Measurements from ENCODE around the gene NAT10. TPM values are rescaled to one million over a fixed set of nuclear protein-coding genes. Genes with fewer than 3 reads are reported as not detected.

Gene NAT10
- total RNA-seq, 1 experiment from 2014 or later: 103 TPM

DNA sequence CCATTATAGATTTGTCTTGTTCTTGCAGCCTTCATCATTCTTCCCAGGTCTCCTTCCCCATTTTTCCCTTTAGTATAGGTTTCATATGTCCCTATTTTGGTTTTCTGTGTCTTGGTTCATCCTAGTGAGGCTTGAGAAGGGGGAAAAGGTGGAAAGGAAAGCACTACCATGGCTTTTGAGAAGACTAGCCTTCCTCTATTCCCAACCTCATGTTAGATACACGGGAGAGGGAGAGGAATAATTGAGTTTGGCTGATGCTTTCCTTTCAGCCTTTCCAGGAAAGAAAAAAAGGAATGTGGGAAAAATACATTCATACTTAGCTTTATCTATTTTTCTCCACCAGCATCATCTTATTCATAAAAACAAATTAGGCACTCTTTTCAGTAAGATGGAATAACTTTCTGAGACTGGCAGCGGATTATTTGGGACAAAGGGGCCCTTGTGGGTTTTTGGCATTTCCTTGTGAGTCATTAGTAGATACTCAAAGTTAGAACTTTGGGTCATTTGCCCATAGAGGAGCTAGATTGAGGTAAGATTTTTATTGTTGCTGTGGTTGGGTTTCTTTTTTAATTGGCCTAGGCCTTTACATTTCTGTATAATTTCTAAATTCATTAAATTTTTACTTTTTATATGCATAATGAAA lies 30.1 kb upstream of the NAT10 start:
- Histone ChIP-seq H3K4ac (ENCODE audit: low read depth, low read length) (no peak overlapping the region), H3K14ac (ENCODE audit: insufficient read depth, low read length) (no peak overlapping the region), H3K79me1 (ENCODE audit: insufficient read depth, low read depth, low read length, poor library complexity, severe bottlenecking) (peaks cover 4% of the 10 kb centered on the region), H4K91ac (ENCODE audit: insufficient read length, low read depth, low read length) (no peak overlapping the region), H4K8ac (replicated peaks; ENCODE audit: insufficient read length, low read depth, low read length) (no peak overlapping the region), H3K79me2 (ENCODE audit: insufficient read depth, low read length) (peaks cover 5% of the 10 kb centered on the region; the same call in 1 of the 2 replicates), H2AFZ (ENCODE audit: low read length) (no peak overlapping the region), H3K4me2 (ENCODE audit: insufficient read depth, insufficient read length, low read length) (no peak overlapping the region), H3T11ph (ENCODE audit: low read length) (no peak overlapping the region), H3K18ac (ENCODE audit: insufficient read length, low read depth, low read length) (no peak overlapping the region), H3K4me1 (ENCODE audit: insufficient read depth, low read length) (no peaks in the 10 kb centered on the region), H3K23ac (ENCODE audit: insufficient read length, low read depth, low read length) (no peak overlapping the region), H2AK5ac (ENCODE audit: insufficient read length, low read length) (no peak overlapping the region), H3K56ac (ENCODE audit: insufficient read length, low read depth, low read length) (no peak overlapping the region), H2BK12ac (ENCODE audit: insufficient read length, low read depth, low read length) (no peak overlapping the region), H3K27ac (ENCODE audit: insufficient read length, low read depth, low read length) (no peak overlapping the region), H2BK20ac (ENCODE audit: low read depth, low read length, poor library complexity, severe bottlenecking) (no peak overlapping the region), H2BK15ac (ENCODE audit: low read depth, low read length) (no peak overlapping the region), H4K5ac (ENCODE audit: insufficient read length, low read depth, low read length) (no peak overlapping the region), H3K9me3 (ENCODE audit: control insufficient read depth, low read depth, low read length) (no peaks in the 10 kb centered on the region), H3K23me2 (ENCODE audit: insufficient read length, low read depth, low read length, poor library complexity, severe bottlenecking) (no peaks in the 10 kb centered on the region), H4K20me1 (ENCODE audit: control insufficient read depth, insufficient read depth, insufficient read length) (peaks cover under 1% of the 10 kb centered on the region), H3K9ac (ENCODE audit: extremely low read depth, insufficient read length, low read length) (no peak overlapping the region), H2BK5ac (ENCODE audit: insufficient read length, low read length) (no peak overlapping the region), H3K27me3 (ENCODE audit: insufficient read depth, low read length) (no peaks in the 10 kb centered on the region), H2BK120ac (ENCODE audit: low read depth, low read length, poor library complexity, severe bottlenecking) (no peak overlapping the region)
- no peak for DNase-seq
- TF ChIP-seq, protein P1, sequence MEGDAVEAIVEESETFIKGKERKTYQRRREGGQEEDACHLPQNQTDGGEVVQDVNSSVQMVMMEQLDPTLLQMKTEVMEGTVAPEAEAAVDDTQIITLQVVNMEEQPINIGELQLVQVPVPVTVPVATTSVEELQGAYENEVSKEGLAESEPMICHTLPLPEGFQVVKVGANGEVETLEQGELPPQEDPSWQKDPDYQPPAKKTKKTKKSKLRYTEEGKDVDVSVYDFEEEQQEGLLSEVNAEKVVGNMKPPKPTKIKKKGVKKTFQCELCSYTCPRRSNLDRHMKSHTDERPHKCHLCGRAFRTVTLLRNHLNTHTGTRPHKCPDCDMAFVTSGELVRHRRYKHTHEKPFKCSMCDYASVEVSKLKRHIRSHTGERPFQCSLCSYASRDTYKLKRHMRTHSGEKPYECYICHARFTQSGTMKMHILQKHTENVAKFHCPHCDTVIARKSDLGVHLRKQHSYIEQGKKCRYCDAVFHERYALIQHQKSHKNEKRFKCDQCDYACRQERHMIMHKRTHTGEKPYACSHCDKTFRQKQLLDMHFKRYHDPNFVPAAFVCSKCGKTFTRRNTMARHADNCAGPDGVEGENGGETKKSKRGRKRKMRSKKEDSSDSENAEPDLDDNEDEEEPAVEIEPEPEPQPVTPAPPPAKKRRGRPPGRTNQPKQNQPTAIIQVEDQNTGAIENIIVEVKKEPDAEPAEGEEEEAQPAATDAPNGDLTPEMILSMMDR (conservative IDR thresholded peaks at IDR 0.05): no peak
- Mint-ChIP-seq H3K36me3 (ENCODE audit: insufficient read depth in 1 of 3, low read depth in 3 of 3) (peaks cover 53 to 84% (median 80%) of the 10 kb centered on the region in 3 experiments; a peak in 6 of 7 replicates), H3K9me3 (no peaks in the 10 kb centered on the region), H3K4me1 (no peaks in the 10 kb centered on the region), H3K4me3 (no peak overlapping the region), H3K27me3 (ENCODE audit: low read depth) (no peaks in the 10 kb centered on the region), H3K27ac (no peak overlapping the region; a peak in 1 of 7 replicates)
- no CpG with 5 or more reads among the region's 2 CpGs for WGBS (ENCODE audit: extremely low coverage, insufficient read length, low lambda C conversion rate)

Measured in H9 (cell line).